ENCODE measurements around the gene CREBZF.

DNA sequence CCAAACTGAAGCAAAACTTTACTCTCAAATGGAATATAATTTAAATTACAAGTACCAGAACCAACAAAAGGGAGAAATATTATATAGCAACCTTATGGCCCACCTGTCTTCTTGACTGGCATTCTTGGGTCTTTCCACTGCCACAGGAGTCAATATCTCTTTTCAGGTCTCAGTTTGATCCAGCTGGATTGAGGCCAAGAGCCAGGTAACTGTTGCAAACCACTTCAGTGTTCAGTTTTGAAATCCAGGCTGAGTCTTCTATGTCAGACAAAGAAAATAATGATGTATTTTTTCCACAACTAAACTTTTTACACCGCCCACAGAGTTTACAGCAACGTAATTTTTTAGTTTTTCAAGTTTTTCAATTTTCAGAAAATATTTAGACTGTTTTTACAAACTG is 38.4 kb downstream of the CREBZF start:
- TF ChIP-seq EZH2 (IDR thresholded peaks at IDR 0.05; ENCODE audit: low read length, missing control alignments), result no peak
- TF ChIP-seq, protein P1, sequence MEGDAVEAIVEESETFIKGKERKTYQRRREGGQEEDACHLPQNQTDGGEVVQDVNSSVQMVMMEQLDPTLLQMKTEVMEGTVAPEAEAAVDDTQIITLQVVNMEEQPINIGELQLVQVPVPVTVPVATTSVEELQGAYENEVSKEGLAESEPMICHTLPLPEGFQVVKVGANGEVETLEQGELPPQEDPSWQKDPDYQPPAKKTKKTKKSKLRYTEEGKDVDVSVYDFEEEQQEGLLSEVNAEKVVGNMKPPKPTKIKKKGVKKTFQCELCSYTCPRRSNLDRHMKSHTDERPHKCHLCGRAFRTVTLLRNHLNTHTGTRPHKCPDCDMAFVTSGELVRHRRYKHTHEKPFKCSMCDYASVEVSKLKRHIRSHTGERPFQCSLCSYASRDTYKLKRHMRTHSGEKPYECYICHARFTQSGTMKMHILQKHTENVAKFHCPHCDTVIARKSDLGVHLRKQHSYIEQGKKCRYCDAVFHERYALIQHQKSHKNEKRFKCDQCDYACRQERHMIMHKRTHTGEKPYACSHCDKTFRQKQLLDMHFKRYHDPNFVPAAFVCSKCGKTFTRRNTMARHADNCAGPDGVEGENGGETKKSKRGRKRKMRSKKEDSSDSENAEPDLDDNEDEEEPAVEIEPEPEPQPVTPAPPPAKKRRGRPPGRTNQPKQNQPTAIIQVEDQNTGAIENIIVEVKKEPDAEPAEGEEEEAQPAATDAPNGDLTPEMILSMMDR (conservative IDR thresholded peaks at IDR 0.05 in 1 of 2, IDR thresholded peaks at IDR 0.05 in 1 of 2; ENCODE audit: low read depth in 1 of 2, low read length in 2 of 2), result no peak

Measured in fibroblast of lung (primary cell).